ENCODE data around the gene MDFIC.

DNA sequence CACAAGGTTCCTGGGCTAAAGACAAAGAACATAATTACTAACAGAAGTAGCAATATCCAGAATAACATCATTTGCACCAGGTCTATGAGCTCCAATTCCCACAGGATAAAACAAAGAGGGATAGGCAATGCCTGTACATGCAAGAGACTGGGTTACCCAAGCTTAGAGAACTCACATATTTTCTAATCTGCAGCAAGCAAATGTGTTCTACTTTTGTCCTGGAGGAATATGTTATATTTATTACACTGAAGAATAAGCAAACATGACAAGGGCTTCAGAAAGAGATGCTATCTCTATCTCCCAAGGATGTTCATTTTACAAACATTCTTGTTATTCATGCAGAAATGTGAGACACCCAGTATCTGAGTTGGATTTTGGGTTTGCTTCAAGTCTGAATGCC lies 118.6 kb downstream of the MDFIC start:
- TF ChIP-seq, protein P1, sequence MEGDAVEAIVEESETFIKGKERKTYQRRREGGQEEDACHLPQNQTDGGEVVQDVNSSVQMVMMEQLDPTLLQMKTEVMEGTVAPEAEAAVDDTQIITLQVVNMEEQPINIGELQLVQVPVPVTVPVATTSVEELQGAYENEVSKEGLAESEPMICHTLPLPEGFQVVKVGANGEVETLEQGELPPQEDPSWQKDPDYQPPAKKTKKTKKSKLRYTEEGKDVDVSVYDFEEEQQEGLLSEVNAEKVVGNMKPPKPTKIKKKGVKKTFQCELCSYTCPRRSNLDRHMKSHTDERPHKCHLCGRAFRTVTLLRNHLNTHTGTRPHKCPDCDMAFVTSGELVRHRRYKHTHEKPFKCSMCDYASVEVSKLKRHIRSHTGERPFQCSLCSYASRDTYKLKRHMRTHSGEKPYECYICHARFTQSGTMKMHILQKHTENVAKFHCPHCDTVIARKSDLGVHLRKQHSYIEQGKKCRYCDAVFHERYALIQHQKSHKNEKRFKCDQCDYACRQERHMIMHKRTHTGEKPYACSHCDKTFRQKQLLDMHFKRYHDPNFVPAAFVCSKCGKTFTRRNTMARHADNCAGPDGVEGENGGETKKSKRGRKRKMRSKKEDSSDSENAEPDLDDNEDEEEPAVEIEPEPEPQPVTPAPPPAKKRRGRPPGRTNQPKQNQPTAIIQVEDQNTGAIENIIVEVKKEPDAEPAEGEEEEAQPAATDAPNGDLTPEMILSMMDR (IDR thresholded peaks at IDR 0.05; ENCODE audit: borderline replicate concordance, extremely low read depth, low read length, poor library complexity, severe bottlenecking), result no peak
- TF ChIP-seq EZH2 (IDR thresholded peaks at IDR 0.05; ENCODE audit: borderline replicate concordance, low read depth, low read length, severe bottlenecking), result no peak

Data from DND-41 (cell line).